Left ventricle myocardium superior (tissue), 1 donor: ENCODE results near the gene GRAMD1B. TPM values are rescaled to one million over a fixed set of nuclear protein-coding genes. Genes with fewer than 3 reads are reported as not detected.
"Not testable (repeated sequence)": the region's sequence is repeated elsewhere in the genome, so short reads cannot be mapped to it uniquely, and the experiment has no call there.

ENCODE experiments used
- ATAC-seq: fragments of 200-7000 bp; cut with Tn5 transposase; one replicate; pipeline ENCODE4 v1.9.1; 2020; ENCODE audit warnings: mild to moderate bottlenecking, moderate library complexity
- DNase-seq: peaks from one replicate; pipeline ENCODE4 v3.0.0-alpha.2; 2020
- intact Hi-C: fragments of 100-400 bp; cut with micrococcal nuclease; formaldehyde crosslinking; loops from one replicate; pipeline ENCODE4 v1.11.0; 2022
- total RNA-seq: library from RNA; stranded (reverse); fragmentation: NEBNext Ultra II Directional; extraction: Animal tissue kit (Norgen Biotek cat#: 25700); gene quantifications from one replicate; pipeline ENCODE4 v1.2.1, GENCODE V29; 2021
- donor health status: DM: no; HTN: yes; CAD: no; lungs with severe emphysema.

Gene GRAMD1B
- total RNA-seq, 1 donor from 2014 or later: 12.2 TPM

- DNase-seq: no peak
- intact Hi-C loops: no loop called here
- ATAC-seq: no peak
Observed at GRCh38 chr11:123549926-123550917, 120.2 kb downstream of the GRAMD1B start.

- DNase-seq: no peak
- intact Hi-C loops: no loop called here
- no peak for ATAC-seq
Observed at GRCh38 chr11:123551079-123551478, 121.0 kb downstream of the GRAMD1B start.

GRCh38 chr11:123556633-123557032 is 126.6 kb downstream of the GRAMD1B start:
- intact Hi-C loops: no loop called here
- DNase-seq (no peak), ATAC-seq (peak; percentile 34)

DNA sequence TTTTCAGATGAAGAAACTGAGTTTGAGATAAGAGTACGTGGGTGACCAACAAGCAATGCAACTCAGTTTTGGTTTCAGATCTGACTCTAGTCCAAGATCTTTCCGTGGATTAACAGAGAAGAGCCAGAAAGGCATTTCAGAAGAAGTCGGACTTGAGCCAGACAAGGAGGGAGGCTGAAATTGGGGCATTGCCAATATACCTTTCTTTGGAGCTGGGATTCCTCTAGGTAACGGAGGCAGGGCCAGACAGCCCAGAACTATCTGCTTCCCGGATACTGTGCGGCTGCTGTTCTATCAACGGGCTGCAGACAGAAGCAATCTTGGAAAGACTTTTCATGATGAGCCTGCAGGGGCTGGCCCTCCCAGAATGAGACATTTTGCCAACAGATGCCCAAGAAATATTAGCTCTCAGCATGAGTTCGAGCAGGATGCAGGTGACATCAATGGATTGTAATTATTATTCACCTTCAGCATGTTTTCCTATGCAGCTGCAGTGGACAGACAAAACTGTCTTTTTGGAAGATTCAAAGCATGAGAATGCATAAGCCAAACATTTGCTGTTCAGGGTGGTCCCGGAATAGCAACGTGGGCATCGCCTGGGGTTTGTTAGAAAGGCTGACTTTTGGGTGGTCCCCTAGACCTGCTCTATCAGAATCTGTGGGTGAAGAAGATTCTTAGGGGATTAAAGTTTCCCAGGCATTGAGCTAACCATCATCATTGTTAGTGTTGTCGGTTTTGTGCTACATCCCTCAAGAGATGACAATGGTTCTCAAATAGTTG is 128.7 kb downstream of the GRAMD1B start:
- DNase-seq (no peak), ATAC-seq (no peak)
- intact Hi-C loops: no loop called here

- intact Hi-C loops: no loop called here
- ATAC-seq (no peak), DNase-seq (no peak)
Observed at GRCh38 chr11:123559523-123559955, 129.5 kb downstream of the GRAMD1B start.

- peak; percentile 72 for ATAC-seq
- peak; percentile 77 for DNase-seq
- intact Hi-C loops: no loop called here
Observed at GRCh38 chr11:123560006-123560405, 129.9 kb downstream of the GRAMD1B start.

- ATAC-seq (peak; percentile 20), DNase-seq (no peak)
- intact Hi-C loops: no loop called here
Observed at GRCh38 chr11:123561431-123561800, 131.3 kb downstream of the GRAMD1B start.

- peak; percentile 49 for ATAC-seq
- DNase-seq: no peak
- intact Hi-C loops: no loop called here
Observed at GRCh38 chr11:123562158-123562557, 132.1 kb downstream of the GRAMD1B start.

- intact Hi-C loops: no loop called here
Observed at GRCh38 chr11:123562829-123563228, 132.8 kb downstream of the GRAMD1B start.

GRCh38 chr11:123564221-123564620 is 134.2 kb downstream of the GRAMD1B start:
- no peak for ATAC-seq

More at GRCh38 chr11:123562829-123563228, 132.8 kb downstream of the GRAMD1B start:
- DNase-seq (no peak), ATAC-seq (no peak)

DNA sequence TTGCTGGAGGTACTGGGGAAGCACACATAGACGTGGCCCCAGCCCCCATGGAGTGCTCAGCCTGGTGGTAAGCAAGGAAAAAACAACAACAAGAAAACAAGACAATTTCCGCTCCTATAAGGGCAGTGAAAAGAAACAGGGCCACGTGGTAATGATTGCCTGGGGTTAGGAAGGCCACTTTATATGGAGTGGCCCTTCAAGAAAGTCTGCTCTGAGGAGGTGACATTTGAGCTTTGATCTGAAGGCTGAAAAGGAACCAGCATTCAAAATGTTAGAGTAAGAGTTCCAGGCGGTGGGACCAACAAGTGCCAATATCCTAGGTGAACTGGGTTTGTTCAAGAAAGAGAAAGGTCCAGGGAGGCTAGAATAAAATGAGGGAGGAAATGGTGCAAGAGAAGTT is 136.8 kb downstream of the GRAMD1B start:
- ATAC-seq: no peak
- intact Hi-C loops: no loop called here
- no peak for DNase-seq

More at GRCh38 chr11:123564221-123564620, 134.2 kb downstream of the GRAMD1B start:
- DNase-seq: no peak
- intact Hi-C loops: no loop called here

DNA sequence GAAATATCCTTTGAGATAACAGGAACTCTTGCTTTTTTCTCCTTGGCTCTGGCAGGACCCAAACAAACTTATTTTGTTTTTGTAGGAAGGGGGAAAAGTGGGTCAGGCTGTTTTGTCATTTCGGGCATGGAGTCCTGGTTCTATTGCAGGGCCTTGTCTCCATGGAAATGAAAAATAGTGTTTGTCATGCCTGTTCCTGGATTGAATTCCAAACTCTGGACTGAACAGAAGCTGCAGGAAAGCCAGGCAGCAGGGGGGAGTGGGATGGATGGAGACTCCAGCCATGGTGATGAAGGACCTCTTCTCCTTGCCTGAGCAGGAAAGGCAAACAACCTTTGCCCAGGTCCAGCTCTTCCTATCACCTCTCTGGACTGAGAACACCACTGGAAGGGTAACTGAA is 137.4 kb downstream of the GRAMD1B start:
- intact Hi-C loops: no loop called here
- DNase-seq: no peak
- no peak for ATAC-seq

DNA sequence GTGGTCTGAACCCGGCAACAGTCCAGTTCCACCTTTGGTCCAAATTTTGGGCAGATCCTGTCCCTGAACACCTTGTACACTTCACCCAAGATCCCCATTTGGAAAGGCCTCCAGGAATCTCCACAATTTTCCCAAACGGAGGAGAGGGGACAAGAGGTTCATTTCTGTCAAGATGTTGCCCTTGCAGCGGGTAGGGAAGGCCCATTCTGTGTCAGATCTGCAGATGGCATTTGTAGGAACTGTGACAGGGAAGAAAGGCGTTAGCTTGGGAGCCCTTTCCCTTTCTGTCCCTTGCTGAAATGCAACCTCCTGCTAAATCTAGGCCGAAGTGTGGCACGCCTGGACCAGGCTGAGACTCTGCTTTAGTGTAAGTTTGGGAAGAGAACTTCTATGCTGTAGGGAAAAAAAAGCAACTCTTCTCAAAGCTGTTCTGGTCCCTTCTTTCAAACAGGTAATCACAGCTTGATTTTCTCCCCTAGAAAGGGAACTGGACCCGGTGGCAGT is 138.3 kb downstream of the GRAMD1B start:
- no peak for DNase-seq
- ATAC-seq: no peak
- intact Hi-C loops: no loop called here

GRCh38 chr11:123569393-123569792 is 139.3 kb downstream of the GRAMD1B start:
- intact Hi-C loops: no loop called here
- DNase-seq (no peak), ATAC-seq (no peak)

GRCh38 chr11:123570939-123571580 is 141.0 kb downstream of the GRAMD1B start:
- intact Hi-C loops: no loop called here
- no peak for ATAC-seq
- DNase-seq: no peak

- ATAC-seq, DNase-seq, intact Hi-C loops: not testable (repeated sequence)
Observed at GRCh38 chr11:123572791-123573190, 142.7 kb downstream of the GRAMD1B start.

DNA sequence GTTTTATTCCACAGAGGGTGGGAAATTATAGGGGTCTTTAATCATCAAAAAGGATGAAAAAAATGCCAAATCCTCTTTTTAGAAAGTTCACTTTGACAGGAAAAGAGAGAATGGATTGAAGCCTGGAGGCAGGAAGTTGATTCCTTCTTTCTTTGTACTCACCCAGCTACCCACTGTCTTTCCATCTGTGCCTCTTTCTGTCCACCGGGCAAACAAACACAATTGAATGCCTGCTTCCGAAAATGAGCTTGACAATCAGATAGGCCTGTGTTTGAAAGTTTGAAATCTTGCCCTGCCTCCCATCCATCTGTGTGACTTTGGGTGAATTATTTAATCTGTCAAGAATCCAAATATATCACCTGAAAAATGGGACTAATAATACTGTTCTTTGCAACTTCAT is 143.2 kb downstream of the GRAMD1B start:
- no peak for DNase-seq
- intact Hi-C loops: no loop called here
- ATAC-seq: no peak

GRCh38 chr11:123575441-123575840 is 145.4 kb downstream of the GRAMD1B start:
- intact Hi-C loops: loop anchor here (5.0 kb wide), 1 partner anchor 63 kb away; no protein-coding TSS in a partner anchor

DNA sequence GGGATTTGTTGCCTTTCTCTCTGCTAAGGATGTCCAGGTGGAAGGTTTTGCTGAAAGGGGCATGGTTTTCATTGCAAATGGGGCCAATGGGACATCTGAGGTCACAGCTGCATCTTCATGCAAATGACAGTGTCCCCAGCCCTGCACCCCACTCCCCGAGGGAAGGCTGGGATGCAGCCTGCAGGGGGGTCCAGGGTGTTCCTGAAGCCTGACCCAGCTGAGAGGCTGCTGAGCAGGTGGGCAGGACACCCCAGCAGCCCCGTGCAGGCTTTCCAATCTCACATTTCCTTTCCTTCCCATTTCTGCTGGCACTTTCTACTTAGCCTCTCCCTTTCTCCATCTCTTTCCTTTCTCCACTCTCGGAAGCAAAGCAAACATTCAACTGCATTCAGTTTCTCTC is 146.0 kb downstream of the GRAMD1B start:
- intact Hi-C loops: loop anchor here (5.0 kb wide), 1 partner anchor 64 kb away; no protein-coding TSS in a partner anchor
- ATAC-seq: no peak
- no peak for DNase-seq

More at GRCh38 chr11:123575441-123575840, 145.4 kb downstream of the GRAMD1B start:
- no peak for DNase-seq
- ATAC-seq: no peak
